NCI-H1436 (cell line): ENCODE data around the gene HECW1.
"Not testable (repeated sequence)": the region's sequence is repeated elsewhere in the genome, so short reads cannot be mapped to it uniquely, and the experiment has no call there.

Experiments
- DNase-seq: peaks from one replicate; lab custom pipeline; 2025; lab: John Stamatoyannopoulos, UW

The HECW1 gene

DNA sequence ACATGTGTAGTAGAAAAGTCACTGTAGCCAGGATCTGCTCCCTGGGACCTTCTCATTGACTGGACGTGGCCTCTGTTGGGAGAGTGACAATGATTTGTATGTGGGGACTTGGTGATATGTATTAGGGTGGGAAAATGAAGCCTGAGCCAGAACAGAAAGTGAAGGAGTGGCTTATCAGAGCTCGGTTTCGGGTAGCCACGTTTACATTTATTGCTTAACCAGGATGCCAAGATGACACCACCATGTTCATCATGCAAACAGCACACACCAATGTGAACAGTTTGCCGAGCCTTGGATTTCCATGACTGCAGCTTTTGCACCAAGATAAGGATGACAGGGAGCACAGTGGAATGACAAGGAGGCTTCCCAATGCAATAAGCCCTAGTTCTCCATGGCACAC is 357.7 kb downstream of the HECW1 start:
- DNase-seq = no peak

DNA sequence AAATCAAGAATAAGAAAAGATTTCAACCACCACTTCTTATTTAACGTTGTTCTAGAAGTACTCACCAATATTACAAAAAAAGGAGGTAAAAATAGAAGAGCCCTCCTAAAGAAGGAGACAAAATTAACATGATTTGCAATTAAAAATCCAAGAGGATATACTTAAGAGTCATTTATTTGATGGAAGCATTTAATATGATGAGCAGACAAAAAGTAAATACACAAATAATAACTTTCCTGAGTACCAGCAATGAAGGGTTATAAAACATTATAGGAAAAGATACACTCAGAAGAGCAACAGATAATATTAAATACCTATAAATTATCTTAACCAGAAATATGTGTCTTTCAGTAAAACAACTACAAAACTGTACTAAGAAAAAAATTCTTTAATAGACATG is 363.5 kb downstream of the HECW1 start:
- DNase-seq = no peak

DNA sequence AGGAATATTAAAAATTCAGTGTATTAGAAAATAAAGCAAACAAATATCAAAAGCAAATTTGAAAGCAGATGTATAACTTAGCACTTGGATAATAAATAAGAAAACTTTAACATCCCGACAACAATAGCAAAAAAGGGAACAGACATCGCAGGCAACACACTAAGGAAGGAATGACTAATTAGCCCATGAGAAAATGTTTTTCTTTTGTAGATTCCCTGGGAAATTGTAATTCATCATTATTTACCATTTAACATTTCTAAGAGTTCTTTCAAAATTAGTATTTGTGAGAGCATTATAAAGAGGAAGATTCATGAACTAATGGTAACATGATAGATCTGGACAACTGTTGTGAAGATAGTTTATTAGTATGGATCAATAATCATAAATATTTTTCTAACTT is 364.4 kb downstream of the HECW1 start:
- no peak for DNase-seq

DNA sequence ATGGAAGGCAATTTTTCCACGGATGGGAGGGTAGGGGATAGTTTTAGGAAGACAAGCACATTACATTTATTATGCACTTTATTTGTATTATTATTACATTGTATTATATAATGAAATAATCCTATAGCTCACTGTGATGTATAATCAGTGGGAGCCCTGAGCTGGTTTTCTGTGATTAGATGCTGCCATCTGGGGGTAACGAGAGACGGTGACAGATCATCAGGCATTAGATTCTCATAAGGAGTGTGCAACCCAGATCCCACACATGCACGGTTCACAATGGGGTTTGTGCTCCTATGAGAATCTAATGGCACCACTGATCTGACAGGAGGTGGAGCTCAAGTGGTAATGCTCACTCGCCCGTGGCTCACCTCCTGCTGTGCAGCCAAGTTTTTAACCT is 366.6 kb downstream of the HECW1 start:
- DNase-seq = no peak

DNA sequence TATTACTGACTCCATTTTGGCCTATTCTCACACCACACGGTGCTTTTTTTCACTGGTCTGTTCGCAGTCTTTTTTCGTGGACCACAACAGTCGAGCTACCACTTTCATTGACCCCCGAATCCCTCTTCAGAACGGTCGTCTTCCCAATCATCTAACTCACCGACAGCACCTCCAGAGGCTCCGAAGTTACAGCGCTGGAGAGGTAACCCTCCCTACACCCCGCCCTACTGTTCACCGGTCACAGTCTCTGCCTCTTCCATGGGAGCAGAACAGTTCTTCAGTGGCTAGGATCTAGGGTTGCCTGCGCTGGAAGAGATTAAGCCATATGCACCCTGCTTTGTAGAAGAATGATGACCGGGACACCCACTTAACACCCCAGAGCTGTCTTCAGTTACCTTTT is 367.1 kb downstream of the HECW1 start:
- no peak for DNase-seq

DNA sequence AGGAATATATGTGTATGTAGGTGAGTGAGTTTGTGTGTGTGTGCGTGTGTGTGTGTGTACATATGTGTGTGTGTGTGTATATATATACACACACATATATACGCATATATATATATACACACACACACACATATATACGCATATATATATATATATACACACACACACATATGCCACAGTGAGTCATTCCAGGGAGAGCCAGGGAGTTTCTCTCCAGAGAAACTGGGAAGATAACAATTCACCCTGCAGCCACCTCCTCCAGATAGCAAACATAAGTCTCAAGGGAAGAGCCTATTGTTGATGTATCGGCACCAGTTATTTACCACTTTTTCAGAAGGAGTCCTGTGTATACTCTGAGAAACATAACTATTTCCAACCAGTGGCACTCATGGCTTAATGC is 368.1 kb downstream of the HECW1 start:
- DNase-seq = no peak

DNA sequence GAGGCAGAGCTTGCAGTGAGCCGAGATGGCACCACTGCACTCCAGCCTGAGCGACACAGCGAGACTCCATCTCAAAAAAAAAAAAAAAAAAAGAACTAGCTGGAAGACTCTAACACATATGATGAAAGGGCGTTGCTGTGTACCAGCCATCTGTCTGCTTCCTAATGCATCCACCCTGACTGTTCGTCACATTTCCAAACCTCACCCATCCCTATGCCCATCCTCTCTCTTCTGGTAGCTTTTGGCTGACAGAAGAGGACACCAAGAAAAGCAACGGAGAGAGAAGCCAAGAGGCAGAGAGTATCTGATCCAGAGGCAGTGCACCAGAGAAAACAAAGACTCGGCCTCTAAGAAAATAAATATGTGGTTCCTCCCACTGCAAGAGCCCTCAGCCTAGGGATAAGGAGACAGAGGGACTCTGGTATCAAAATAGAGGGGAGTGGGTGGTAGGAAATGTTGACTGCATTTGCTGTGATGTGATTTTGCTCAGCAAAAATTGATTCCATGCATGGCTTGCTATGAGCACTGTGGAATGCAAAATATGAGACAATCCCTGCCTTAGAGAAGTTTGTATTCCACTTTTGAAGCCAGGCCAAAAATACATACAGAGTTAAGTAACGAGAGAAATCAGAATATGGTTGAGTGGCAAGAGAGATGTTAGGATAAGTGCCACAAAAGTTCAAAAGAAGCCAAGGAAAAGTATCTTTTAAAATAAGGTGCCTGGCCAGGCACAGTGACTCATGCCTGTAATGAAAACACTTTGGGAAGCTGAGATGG is 369.6 kb downstream of the HECW1 start:
- DNase-seq = no peak

DNA sequence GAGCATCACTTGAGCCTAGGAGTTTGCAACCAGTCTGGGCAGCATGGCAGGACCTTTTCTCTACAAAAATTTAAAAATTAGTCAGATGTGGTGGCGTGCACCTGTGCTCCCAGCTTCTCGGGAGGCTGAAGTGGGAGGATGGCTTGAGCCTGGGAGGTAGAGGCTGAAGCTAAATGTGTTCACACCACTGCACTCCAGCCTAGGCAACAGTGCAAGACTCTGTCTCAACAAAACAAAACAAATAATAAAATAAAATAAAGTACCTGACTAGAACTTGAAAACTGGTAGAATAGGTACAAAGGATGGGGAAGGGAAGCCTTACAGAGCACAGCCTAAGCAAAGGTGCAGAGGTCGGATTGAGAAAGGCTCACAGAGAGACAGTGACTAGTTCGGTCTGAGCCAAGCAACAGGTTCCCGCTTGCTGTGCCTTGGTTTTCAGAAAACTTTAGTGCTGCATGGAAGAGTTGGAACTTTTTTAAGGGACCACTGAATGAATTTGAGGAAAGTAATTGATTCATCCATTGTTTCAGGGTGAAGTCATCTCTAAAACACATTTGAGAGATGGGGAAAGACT is 370.3 kb downstream of the HECW1 start:
- no peak for DNase-seq

DNA sequence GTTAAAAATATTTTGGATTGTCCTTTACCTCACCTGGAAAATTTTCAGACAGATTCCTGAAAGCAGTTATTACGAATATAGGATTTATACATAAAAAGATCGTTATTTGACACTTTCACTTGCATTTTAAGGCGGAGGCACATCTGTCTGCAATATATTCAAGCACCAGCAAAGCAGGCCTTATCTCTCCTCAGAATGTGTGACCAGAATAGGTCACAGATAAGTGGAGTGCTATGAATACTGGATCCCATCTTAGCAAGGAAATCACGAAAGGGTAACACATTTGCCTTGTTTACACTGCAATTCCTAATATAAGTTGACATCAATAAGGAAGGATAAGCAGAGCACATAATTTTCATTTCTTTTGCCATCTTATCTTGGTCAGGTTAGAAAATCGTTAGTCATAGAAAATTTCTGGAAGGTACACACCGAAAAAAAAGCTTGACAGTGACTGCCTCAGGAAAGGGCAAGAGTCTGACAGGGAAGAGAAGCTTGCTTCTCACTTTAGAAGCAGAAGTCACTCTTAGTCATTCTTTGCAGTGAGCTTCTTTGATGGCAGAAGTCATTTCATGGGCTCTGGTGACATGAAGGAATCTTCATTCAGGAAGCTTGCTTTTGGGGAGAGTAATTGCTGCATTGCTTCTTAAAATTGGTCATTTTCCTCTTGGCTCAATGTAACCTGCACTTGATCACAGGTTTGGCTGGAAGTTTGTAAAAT is 372.4 kb downstream of the HECW1 start:
- DNase-seq = no peak

DNA sequence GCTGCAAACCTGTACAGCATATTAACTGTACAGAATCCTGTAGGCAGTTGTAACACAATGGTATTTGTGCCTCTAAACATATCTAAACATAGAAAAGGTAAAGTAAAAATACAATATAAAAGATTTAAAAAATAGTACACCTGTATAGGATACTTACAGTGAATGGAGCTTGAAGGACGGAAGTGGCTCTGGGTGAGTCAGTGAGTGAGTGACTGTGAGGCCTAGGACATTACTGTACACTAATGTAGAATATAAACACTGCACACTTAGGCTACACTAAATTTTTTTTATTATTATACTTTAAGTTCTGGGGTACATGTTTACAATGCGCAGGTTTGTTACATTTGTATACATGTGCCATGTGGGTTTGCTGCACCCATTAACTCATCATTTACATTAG is 373.1 kb downstream of the HECW1 start:
- no peak for DNase-seq

DNA sequence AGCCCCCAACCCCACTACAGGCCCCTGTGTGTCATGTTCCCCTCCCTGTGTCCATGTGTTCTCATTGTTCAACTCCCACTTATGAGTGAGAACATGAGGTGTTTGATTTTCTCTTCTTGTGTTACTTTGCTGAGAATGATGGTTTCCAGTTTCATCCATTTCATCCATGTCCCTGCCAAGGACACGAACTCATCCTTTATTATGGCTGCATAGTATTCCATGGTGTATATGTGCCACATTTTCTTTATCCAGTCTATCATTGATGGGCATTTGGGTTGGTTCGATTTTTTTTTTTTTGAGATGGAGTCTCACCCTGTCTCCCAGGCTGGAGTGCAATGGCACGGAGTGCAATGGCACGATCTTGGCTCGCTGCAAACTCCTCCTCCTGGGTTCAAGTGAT is 373.6 kb downstream of the HECW1 start:
- not testable (repeated sequence) for DNase-seq

DNA sequence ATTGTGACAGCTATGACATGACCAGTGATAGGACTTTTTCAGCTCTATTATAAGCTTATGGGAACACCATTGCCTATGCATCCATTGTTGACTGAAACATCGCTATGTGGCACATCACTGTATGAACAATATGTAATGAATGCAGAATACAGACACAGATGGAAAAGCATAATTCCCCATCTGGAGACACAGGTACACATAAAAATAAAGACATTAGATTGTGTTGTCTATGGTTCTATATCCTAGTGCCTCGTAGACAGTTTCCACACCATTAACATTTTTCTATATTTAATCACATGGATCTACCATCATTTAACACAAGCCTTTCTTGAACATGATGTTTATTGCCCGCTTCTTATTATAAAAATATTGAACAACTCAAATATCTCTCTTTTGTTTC is 374.2 kb downstream of the HECW1 start:
- no peak for DNase-seq

DNA sequence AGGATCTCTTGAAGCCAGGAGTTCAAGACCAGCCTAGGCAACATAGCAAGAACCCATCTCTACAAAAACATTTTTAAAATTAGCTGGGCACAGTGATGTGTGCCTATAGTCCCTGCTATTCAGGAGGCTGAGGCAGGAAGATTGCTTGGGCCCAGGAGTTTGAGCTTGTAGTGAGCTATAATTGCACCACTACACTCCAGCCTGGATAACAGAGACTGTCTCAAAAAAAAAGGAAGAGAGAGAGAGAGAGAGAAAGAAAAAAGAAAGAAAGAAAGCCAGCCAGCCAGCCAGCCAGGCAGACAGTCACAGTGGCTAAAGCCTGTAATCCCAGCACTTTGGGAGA is 375.3 kb downstream of the HECW1 start:
- DNase-seq = no peak

DNA sequence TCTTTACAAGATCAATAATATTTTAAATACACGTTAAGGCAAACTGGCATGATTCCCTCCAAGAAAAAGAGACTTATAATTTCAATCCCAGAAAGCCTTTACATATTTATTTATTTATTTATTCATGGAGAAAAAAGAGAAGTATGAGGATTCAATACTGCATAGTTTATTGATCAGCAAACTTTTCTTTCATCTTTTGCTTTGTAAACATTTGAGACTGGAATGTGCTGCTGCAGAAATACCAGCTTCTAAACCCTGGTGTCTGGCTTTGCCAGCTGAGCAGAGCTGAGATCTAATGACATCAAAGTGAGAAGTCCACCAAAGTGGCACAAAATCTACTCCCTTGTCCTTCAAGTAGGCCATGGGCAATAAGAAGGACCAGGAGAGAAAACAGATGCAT is 376.8 kb downstream of the HECW1 start:
- DNase-seq = no peak

DNA sequence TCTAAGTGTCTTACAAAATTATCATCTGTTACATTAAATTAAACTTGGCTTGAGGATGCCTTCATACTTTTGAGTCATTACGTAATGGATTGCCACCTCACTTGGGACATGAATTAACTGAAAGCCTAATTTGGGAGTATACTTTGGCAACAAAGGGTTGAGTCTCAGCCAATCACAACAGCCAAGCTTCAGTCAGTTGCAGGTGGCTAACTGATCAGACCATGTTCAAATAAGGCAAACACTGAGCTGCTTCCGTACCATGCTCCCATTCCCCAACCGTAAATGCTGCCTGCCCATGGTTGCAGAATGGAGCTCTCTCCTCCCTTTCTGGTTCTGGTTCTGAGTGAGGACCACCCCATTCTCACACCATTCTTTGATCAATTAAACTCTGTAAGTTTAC is 377.6 kb downstream of the HECW1 start:
- no peak for DNase-seq

DNA sequence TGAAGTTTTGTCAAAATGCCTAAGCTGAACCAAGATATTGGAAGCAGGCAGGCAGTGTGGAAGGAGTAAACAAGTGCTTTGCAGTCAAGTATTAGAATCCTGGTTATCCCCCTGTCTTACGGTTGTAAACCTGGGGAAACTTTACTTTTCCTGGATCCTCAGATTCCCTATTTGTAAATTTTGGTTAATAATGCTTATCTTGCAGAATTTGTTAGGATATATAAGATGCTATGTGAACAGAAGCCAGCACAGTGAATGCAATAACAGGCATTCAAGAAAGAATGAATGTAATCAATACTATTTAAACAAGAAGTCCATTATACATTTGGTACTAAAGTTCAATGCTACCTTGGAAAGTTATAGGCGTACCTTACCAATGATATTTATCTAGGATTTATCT is 378.7 kb downstream of the HECW1 start:
- no peak for DNase-seq

DNA sequence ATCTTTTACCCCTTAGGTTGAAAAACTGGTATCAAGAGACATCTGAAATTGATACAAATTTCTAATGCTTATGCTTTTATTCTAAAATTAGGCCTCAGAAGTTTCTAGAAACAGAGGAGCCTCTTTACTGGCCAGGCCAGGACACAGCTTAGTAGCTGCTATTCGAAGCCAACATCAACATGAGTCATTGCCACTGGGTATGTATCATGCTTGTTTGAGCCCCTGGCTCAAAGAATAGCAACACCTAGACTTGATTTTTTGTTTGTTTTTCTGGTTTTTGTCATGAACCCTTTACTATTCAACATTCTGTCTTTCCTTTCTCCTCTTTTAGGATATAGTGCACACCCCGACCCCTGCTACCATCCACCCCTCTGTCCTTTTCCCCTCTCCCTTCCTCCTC is 379.5 kb downstream of the HECW1 start:
- no peak for DNase-seq

DNA sequence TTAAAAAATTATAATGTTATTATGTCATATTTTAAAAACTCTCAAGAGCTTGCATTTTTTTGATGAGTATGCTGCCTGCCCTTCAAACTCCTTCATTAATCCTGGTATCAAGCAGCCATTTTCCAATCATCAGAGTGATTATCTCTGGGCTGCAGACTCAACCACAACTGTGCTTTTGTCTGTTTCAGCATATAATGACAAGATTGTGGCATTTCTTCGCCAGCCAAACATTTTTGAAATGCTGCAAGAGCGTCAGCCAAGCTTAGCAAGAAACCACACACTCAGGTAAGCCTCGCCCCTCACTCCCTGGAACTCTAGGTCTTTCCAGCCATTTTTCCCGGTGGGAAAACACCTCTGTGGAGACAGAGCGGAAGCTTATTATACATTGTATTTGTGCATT is 380.4 kb downstream of the HECW1 start:
- no peak for DNase-seq

DNA sequence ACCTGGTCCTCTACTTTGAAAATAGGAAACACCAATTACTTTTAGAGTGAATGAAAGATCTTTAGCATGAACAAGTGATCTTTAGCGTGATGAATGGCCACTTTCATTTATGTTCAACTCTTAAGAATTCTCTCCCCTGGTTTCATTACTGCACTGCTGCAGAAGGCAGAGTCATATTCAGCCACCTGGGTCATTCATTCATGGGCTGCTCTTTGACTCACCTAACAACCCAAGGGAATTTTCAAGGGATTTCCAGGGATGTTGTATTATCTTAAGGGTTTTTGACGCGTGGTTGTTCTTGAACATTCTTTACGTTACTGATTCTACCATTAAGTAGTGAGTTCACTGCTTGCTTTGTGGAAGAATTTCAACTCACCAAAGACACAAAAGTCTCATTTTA is 383.1 kb downstream of the HECW1 start:
- no peak for DNase-seq

DNA sequence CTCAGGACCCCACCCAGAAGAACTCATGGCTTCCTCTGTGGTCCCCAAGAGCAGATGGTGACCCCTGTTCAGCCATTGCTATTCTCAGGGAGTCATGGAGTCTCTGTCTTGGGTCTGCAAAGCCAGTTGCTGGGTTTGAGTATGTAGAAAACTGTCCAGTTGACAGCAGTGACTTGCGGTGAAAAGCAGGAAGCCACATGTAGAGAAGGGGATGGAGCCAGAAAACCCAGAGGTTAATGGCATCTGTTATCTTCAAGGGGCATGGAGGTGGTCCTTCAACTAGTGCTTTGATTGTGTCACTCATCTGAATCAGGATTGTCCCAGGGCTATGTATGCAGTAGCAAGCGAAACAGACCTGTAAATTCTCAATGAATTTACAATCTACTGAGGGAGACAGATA is 384.1 kb downstream of the HECW1 start:
- no peak for DNase-seq

DNA sequence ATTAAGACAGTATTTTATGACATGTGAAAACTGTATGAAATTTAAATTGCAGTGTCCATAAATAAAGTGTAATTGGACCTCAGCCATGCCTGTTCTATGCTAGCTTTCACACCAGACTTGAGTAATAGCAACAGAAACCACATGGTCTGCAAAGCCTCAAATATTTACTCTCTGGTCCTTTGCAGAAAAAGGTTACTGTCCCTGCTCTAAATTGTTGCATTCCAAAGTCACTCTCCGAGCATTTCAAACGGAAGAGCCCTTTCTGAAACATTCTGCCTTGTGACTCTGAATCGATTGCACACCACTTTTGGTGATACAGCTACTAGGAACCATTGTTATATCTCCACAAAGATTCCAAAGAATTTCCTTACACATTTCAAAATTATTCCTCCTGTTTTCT is 389.4 kb downstream of the HECW1 start:
- no peak for DNase-seq

DNA sequence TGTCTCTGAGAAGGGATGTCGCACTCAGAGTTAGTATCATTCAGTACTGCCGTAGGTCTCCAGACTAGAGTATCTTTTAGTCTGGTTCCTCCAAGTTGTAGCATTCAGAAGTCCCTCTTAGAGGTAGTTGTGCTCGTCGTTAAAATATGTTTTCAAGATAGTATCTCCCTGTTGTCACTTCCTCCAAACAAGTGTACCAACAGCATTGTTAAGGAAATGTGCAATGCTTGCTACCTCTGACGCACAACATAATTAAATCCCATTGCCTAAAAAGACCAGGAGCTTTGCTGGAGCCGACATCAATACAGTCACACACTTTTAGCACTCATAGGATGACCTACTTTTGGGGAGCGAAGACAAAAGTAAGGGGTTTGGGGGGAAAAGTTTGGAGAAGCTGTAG is 390.5 kb downstream of the HECW1 start:
- no peak for DNase-seq

DNA sequence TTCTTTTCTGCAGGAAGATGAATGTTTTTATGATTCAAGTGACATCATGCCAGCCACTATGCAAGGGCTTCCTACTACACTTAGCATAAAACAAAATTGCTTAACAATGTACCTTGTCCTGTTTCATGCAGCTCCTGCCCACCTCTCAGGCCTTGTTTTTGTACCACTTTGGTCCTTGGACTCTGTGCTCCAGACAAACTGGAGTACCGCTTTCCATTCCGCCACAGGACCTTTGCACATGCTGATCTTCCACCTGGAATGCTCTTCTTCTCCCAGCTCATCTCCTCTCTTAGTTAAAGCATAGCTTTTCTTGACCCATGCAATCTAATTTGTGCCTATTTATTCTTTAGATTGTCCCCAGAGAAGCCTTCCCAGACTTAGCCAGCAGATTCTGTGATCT is 393.0 kb downstream of the HECW1 start:
- no peak for DNase-seq

DNA sequence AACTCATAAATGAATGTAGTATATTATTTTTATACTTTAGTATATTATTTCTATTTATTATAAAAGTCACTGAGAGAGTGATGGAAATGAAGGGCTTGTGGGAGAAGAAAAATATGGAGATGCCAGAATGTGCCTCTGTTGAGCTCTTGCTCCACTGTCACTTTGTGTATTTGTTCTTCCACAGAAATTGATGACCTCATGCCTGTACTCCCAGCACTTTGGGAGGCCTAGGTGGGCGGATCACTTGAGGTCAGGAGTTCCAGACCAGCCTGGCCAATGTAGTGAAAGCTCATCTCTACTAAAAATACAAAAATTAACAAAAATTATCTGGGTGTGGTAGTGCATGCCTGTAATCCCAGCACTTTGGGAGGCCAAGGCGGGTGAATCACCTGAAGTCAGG is 394.0 kb downstream of the HECW1 start:
- DNase-seq = no peak
